ENCODE results near the gene MOB4.
"Not testable (repeated sequence)": the region's sequence is repeated elsewhere in the genome, so short reads cannot be mapped to it uniquely, and the experiment has no call there.

MOB4 gene

GRCh38 chr2:197514754-197515153, 1.1 kb upstream of the MOB4 start:
- no peak for DNase-seq (ENCODE audit: low spot score)

- no peak for DNase-seq (ENCODE audit: low spot score)
These were observed 539 bp upstream of the MOB4 start for GRCh38 chr2:197515315-197515738.

- DNase-seq (ENCODE audit: low spot score) = no peak
These were observed 511 bp downstream of the MOB4 start for GRCh38 chr2:197516393-197516761.

GRCh38 chr2:197517150-197517549, 1.3 kb downstream of the MOB4 start:
- DNase-seq (ENCODE audit: low spot score) = no peak

GRCh38 chr2:197538412-197538811, 22.5 kb downstream of the MOB4 start:
- DNase-seq (ENCODE audit: low spot score) = no peak

- DNase-seq (ENCODE audit: low spot score) = no peak
These were observed 23.9 kb downstream of the MOB4 start for GRCh38 chr2:197539734-197540133.

GRCh38 chr2:197543206-197543605, 27.3 kb downstream of the MOB4 start:
- no peak for DNase-seq (ENCODE audit: low spot score)

GRCh38 chr2:197547163-197547900, 31.5 kb downstream of the MOB4 start:
- DNase-seq (ENCODE audit: low spot score) = no peak

GRCh38 chr2:197548582-197548981, 32.7 kb downstream of the MOB4 start:
- DNase-seq (ENCODE audit: low spot score) = no peak

- not testable (repeated sequence) for DNase-seq (ENCODE audit: low spot score)
These were observed 35.4 kb downstream of the MOB4 start for GRCh38 chr2:197551260-197551659.

- DNase-seq (ENCODE audit: low spot score) = no peak
These were observed 39.6 kb downstream of the MOB4 start for GRCh38 chr2:197555467-197555866.

GRCh38 chr2:197556456-197556855, 40.6 kb downstream of the MOB4 start:
- no peak for DNase-seq (ENCODE audit: low spot score)

GRCh38 chr2:197558393-197558792, 42.5 kb downstream of the MOB4 start:
- no peak for DNase-seq (ENCODE audit: low spot score)

- DNase-seq (ENCODE audit: low spot score) = no peak
These were observed 43.8 kb downstream of the MOB4 start for GRCh38 chr2:197559681-197560080.

GRCh38 chr2:197560146-197560665, 44.3 kb downstream of the MOB4 start:
- peak; percentile 50 for DNase-seq (ENCODE audit: low spot score)

- no peak for DNase-seq (ENCODE audit: low spot score)
These were observed 55.9 kb downstream of the MOB4 start for GRCh38 chr2:197571627-197572271.

- no peak for DNase-seq (ENCODE audit: low spot score)
These were observed 57.7 kb downstream of the MOB4 start for GRCh38 chr2:197573608-197574007.

- DNase-seq (ENCODE audit: low spot score) = no peak
These were observed 60.1 kb downstream of the MOB4 start for GRCh38 chr2:197575987-197576386.

- no peak for DNase-seq (ENCODE audit: low spot score)
These were observed 60.8 kb downstream of the MOB4 start for GRCh38 chr2:197576631-197577030.

- DNase-seq (ENCODE audit: low spot score) = no peak
These were observed 61.6 kb downstream of the MOB4 start for GRCh38 chr2:197577446-197577845.

GRCh38 chr2:197578294-197578693, 62.4 kb downstream of the MOB4 start:
- not testable (repeated sequence) for DNase-seq (ENCODE audit: low spot score)

- not testable (repeated sequence) for DNase-seq (ENCODE audit: low spot score)
These were observed 64.3 kb downstream of the MOB4 start for GRCh38 chr2:197580166-197580565.

GRCh38 chr2:197587255-197587654, 71.4 kb downstream of the MOB4 start:
- not testable (repeated sequence) for DNase-seq (ENCODE audit: low spot score)
